HG03354 (cell line): ENCODE data around the gene RERE.
"Not testable (repeated sequence)": the region's sequence is repeated elsewhere in the genome, so short reads cannot be mapped to it uniquely, and the experiment has no call there.

Experiments
- ATAC-seq: cut with Tn5 transposase; IDR thresholded peaks from one replicate; pipeline ENCODE4 v1.9.1; 2021; ENCODE audit warnings: mild to moderate bottlenecking; ENCODE audit not compliant: unreplicated experiment, poor library complexity, severe bottlenecking

RERE gene

GRCh38 chr1:8460132-8460544, 357.3 kb downstream of the RERE start:
- no peak for ATAC-seq

- ATAC-seq, result no peak
Measured at GRCh38 chr1:8458607-8459006, 358.8 kb downstream of the RERE start.

DNA sequence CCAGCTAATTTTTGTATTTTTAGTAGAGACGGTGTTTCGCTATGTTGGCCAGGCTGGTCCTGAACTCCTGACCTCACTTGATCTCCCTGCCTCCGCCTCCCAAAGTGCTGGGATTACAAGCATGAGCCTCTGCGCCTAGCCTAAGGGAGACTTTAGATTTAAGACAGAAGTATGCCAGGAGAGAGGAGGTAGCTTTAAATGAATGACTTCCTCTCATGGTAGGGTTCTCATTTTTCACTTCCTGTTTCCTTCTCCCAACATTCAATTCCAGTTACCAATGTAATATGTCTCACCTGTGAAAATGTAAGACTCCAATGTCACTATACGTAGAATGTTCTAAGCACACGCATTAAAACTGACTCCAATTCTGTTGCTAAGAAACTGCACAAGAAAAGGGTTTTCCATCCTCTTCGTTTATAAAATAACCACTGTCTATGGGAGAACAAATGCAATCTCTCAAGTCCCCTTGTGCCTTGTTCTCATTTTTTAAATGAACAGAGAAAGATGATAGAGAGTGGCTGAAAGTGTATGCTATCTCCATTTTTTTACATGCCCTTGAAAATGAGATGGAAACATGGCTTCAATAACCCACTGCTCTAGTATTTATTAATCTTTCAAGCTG, 359.6 kb downstream of the RERE start:
- ATAC-seq, result no peak

- ATAC-seq, result no peak
Measured at GRCh38 chr1:8456991-8457390, 360.4 kb downstream of the RERE start.

- no peak for ATAC-seq
Measured at GRCh38 chr1:8456308-8456912, 361.0 kb downstream of the RERE start.

GRCh38 chr1:8455700-8456307, 361.6 kb downstream of the RERE start:
- no peak for ATAC-seq

GRCh38 chr1:8450312-8450711, 367.1 kb downstream of the RERE start:
- ATAC-seq, result no peak

- no peak for ATAC-seq
Measured at GRCh38 chr1:8448911-8449661, 368.4 kb downstream of the RERE start.

DNA sequence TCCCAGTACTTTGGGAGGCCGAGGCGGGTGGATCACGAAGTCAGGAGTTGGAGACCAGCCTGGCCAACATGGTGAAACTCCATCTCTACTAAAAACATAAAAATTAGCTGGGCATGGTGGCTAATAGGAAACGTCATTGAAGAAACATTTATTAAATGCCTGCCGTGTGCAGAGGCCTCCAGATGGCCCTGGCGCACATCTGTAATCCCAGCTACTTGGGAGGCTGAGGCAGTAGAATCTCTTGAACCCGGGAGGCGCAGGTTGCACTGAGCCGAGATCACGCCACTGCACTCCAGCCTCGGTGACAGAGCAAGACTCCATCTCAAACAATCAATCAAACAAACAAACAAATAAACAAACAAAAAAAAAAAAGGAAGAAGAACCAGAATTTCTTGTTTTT, 368.9 kb downstream of the RERE start:
- not testable (repeated sequence) for ATAC-seq

DNA sequence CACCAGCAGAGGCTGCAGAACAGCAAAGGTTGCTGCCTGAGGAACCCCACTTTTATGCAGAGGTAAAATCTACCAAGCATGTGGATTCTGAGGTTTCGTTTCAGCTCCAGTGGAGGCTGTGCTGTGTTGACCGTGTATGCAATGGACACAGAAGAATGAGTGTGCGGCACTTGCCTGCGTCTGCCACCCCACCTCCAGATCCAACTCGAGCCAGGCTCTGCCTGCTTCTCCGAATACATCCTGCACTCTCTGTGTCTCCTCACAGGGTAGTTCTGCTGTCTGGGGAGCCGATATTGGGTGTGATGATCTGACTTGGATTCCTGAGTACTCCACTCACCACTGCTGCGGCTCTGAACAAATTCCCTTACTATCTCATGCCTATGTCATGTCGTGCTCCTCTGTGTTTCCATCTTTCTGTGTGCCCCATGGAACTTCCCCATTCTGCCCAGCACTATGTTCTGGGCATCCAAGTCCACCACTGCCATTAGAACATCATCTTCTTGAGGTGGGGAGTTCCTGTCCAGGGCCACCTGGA, 369.8 kb downstream of the RERE start:
- no peak for ATAC-seq

DNA sequence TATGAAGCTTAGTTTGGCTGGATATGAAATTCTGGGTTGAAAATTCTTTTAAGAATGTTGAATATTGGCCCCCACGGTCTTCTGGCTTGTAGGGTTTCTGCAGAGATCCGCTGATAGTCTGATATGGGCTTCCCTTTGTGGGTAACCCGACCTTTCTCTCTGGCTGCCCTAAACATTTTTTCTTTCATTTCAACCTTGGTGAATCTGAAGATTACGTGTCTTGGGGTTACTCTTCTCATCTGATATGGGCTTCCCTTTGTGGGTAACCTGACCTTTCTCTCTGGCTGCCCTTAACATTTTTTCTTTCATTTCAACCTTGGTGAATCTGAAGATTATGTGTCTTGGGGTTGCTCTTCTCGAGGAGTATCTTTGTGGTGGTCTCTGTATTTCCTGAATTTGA, 371.3 kb downstream of the RERE start:
- not testable (repeated sequence) for ATAC-seq

- ATAC-seq, result no peak
Measured at GRCh38 chr1:8443558-8444194, 373.8 kb downstream of the RERE start.

GRCh38 chr1:8441426-8441825, 376.0 kb downstream of the RERE start:
- ATAC-seq, result no peak

DNA sequence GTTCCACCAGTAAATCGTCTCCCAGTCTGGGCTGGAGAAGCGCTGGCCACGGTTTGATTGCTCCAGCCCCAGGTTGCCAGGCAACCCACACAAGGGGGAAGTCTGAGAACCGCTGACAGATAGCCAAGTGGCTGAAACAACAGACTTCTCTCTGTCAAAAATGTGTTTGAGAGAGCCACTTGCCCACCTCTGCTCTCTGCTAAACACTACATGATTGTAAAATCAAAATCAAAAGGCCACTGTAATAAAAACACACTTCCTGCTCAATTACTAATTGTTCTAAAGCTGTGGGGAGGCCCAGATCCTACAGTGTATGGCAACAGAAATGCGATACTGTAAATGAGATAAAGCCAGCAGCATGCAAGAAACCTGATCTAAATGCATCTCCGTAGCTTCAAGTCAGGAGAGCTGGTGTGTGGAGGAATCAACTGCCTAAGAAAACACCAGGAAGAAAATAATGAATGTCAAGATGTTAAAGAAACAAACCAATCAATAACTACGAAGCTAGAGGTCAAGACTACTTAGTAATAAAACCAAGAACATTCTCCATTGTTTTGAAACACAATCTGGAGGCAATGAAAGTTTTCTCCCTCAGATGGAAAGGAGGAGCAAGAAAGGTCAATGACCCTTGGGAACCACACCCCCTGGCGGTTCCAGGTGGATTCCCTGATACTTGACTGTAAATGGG, 378.3 kb downstream of the RERE start:
- ATAC-seq, result peak; percentile 76

DNA sequence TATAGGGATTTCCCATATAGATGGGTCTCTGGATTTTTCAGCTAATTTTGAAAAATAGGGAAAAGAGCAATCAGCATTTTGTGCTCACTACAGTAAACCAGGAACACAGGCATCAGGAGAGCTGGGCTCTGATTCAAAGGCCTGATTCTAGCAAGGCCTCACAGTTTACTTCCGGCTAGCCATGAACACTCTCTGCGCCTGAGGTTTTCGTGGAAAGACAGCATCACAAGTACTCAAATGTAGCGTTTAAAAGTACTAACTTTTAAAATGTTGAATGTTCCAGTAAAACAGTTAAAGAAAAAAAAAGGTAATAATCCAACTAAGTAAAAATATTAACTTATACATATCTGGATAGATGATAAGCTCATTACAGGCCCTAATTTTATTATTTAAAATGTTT, 379.0 kb downstream of the RERE start:
- ATAC-seq, result no peak

DNA sequence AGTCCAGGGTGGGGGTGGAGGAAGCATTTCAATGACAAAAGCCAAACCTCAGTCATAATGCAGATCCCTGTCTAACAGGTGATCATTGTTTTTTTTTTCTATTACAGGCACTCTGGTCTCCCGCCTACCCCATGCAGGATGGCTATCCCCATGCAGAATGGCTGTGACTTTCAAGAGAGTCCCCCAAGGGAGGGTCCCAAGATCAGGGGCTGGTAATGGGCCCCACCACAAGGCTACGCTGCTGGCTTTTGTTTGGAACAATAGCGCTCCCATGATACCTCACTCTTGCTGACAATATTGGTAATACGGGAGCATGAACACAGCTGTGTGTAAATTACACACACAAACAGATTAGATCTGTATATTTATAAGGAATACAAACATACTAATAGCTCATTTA, 380.1 kb downstream of the RERE start:
- no peak for ATAC-seq

- ATAC-seq, result no peak
Measured at GRCh38 chr1:8435569-8436071, 381.8 kb downstream of the RERE start.

GRCh38 chr1:8434101-8434500, 383.3 kb downstream of the RERE start:
- no peak for ATAC-seq

GRCh38 chr1:8431784-8432183, 385.7 kb downstream of the RERE start:
- ATAC-seq, result no peak
